Upper lobe of left lung (tissue), 6 donors: ENCODE results near the gene ACKR3. TPM values are rescaled to one million over a fixed set of nuclear protein-coding genes. Genes with fewer than 3 reads are reported as not detected.
A peak's percentile ranks its signal among the peaks of the same experiment; 100 is the strongest.

Experiments used
- ATAC-seq, 2 donors: fragments of 200-7000 bp; cut with Tn5 transposase; one replicate each; pipeline ENCODE4 v1.9.1; 2022; ENCODE audit warnings: mild to moderate bottlenecking in 2 of 2, moderate library complexity in 2 of 2; ENCODE audit not compliant: low FRiP score in 2 of 2
- DNase-seq, 2 donors: peaks; one replicate each; pipeline ENCODE4 v3.0.0-alpha.2; 2019 to 2020
- H3K27ac ChIP-seq, 4 donors: fragments of 200-600 bp; sonication (generic); one replicate each; pipeline ENCODE4 v1.5.1; 2016 to 2019
- H3K27me3 ChIP-seq, 4 donors: fragments of 200-600 bp; sonication (generic); one replicate each; pipeline ENCODE4 v1.5.1; 2017 to 2019
- H3K36me3 ChIP-seq, 4 donors: fragments of 200-600 bp; sonication (generic); one replicate each; pipeline ENCODE4 v1.5.1; 2016 to 2019
- H3K4me1 ChIP-seq, 4 donors: fragments of 200-600 bp; sonication (generic); one replicate each; pipeline ENCODE4 v1.5.1; 2018 to 2019
- H3K4me3 ChIP-seq, 4 donors: fragments of 200-600 bp; sonication (generic); one replicate each; pipeline ENCODE4 v1.5.1; 2017 to 2019; ENCODE audit warnings: mild to moderate bottlenecking in 2 of 4, moderate library complexity in 1 of 4
- H3K9me3 ChIP-seq, 4 donors: fragments of 200-600 bp; sonication (generic); one replicate each; pipeline ENCODE4 v1.5.1; 2018 to 2019
- CTCF ChIP-seq, 6 experiments: fragments of 450-650 bp in 4 of 6; fragments of 200-600 bp in 2 of 6; sonication (generic) in 2 of 6; IDR thresholded peaks; one replicate each; pipeline ENCODE4 v1.5.1; 2016 to 2019; ENCODE audit warnings: antibody characterized with exemption in 6 of 6
- EP300 ChIP-seq, 4 donors: sonication (generic); formaldehyde crosslinking; IDR thresholded peaks; one replicate each; pipeline ENCODE4 v1.5.1; 2017; ENCODE audit warnings: antibody characterized with exemption in 4 of 4, control low read depth in 2 of 4
- POLR2A ChIP-seq, 4 donors: fragments of 450-650 bp; IDR thresholded peaks; one replicate each; pipeline ENCODE4 v1.5.1; 2016 to 2017; ENCODE audit warnings: antibody characterized with exemption in 4 of 4, mild to moderate bottlenecking in 2 of 4
- POLR2AphosphoS5 ChIP-seq, 2 donors: sonication (generic); formaldehyde crosslinking; IDR thresholded peaks; one replicate each; pipeline ENCODE4 v1.5.1; 2017; ENCODE audit warnings: antibody characterized with exemption in 2 of 2
- WGBS, 2 donors: methylation state at CpG; one replicate each; pipeline ENCODE4 v1.1.5; 2017 to 2018; 5-methylcytosine and 5-hydroxymethylcytosine counted together
- total RNA-seq, 6 donors: library from RNA; depleted of rRNA in 4 of 6; stranded (reverse); fragments of >200 nt in 4 of 6; gene quantifications; one replicate each; pipeline versions ENCODE4 v1.1.0 to v1.2.1, GENCODE V29; 2016 to 2021
- donor health status: DM: no; HTN: no; CAD: no; lungs with moderate emphysema.
- donor health status: DM: no; HTN: yes; CAD: no; lungs with severe emphysema.

ACKR3 gene
- total RNA-seq, 6 donors from 2014 or later, result 3.9 to 28.5 (median 10.5) TPM

- no peaks in the 10 kb centered on the region for H3K9me3 ChIP-seq
- no peaks in the 10 kb centered on the region for H3K27me3 ChIP-seq
- TF ChIP-seq CTCF (IDR thresholded peaks at IDR 0.05), result no peak
- no peak for TF ChIP-seq POLR2AphosphoS5 (IDR thresholded peaks at IDR 0.05)
- DNase-seq (no peak), ATAC-seq (no peak)
- H3K36me3 ChIP-seq, result peaks cover 0 to 11% (median 9%) of the 10 kb centered on the region in 4 donors
- no peak overlapping the region for H3K4me3 ChIP-seq
- H3K27ac ChIP-seq, result no peak overlapping the region
- H3K4me1 ChIP-seq, result no peaks in the 10 kb centered on the region
- 90% methylated on average over 11 of the region's 11 CpGs for WGBS, 2 donors
Measured at GRCh38 chr2:236576953-236577352, 7.3 kb downstream of the ACKR3 start.

DNA sequence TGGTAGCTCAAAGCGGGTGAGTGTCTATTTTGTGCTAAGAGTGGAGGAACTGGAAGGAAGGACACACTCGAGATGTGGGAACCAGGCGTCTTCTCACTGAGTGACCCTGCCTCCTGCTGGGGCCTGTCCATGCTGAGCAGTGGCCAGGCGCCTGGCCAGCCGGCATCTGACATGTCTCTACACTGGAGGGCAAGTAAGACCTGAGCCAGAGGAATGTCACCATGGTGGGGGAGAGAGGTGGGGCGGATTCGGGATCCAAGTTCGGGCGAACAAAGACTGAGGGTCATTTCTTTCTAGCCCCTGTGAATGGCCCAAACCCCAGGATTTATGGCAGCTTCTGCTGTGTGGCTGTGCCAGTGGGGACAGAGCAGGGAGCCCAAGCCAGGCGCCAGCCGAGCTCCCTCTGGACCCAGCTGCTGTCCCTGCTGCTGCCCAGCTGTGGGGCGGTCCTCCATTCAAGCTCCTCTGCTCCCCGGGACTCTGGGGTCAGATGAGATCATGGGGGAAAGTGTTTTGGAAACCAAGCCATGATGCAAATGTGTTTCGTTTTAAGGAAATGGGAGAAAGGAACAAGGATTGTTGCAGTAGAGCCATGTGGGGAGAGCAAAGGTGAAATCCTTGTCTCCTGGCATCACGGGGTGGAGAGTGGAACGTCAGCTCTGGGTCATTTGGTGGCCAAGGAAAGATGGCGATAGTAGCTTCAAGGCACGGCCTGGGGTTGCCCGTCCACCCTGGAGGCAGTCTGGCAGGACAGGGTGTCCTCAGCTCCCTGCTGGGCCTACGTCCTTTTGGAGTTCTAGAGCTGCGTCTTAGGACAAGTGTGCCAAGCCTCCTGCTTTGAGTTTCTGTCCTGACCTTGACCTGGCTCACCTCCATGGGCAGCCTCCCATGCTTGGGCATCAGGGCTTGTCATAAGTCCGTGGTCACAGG lies 8.1 kb downstream of the ACKR3 start:
- H3K4me1 ChIP-seq, result no peaks in the 10 kb centered on the region
- no peak overlapping the region for H3K27ac ChIP-seq
- TF ChIP-seq EP300 (IDR thresholded peaks at IDR 0.05) (peak in 1 of 4 donors; percentile 33), POLR2AphosphoS5 (IDR thresholded peaks at IDR 0.05) (no peak)
- H3K36me3 ChIP-seq, result peaks cover 0 to 11% (median 9%) of the 10 kb centered on the region in 4 donors
- ATAC-seq, result peak in 1 of 2 donors; percentile 44
- no peaks in the 10 kb centered on the region for H3K27me3 ChIP-seq
- DNase-seq, result no peak
- 91 to 94% methylated on average over 20 to 22 of the region's 22 CpGs for WGBS, 2 donors
- no peak overlapping the region for H3K4me3 ChIP-seq
- no peaks in the 10 kb centered on the region for H3K9me3 ChIP-seq

GRCh38 chr2:236578411-236578846 lies 8.8 kb downstream of the ACKR3 start:
- 91 to 99% methylated on average over 11 to 12 of the region's 15 CpGs for WGBS, 2 donors
- H3K36me3 ChIP-seq, result peaks cover 0 to 11% (median 9%) of the 10 kb centered on the region in 4 donors
- no peaks in the 10 kb centered on the region for H3K4me1 ChIP-seq
- H3K27ac ChIP-seq, result no peak overlapping the region
- DNase-seq (no peak), ATAC-seq (no peak)
- TF ChIP-seq EP300 (IDR thresholded peaks at IDR 0.05), result no peak
- no peak for TF ChIP-seq CTCF (IDR thresholded peaks at IDR 0.05)
- no peak for TF ChIP-seq POLR2A (IDR thresholded peaks at IDR 0.05)
- TF ChIP-seq POLR2AphosphoS5 (IDR thresholded peaks at IDR 0.05), result no peak
- H3K9me3 ChIP-seq, result no peaks in the 10 kb centered on the region
- no peaks in the 10 kb centered on the region for H3K27me3 ChIP-seq
- H3K4me3 ChIP-seq, result no peak overlapping the region

DNA sequence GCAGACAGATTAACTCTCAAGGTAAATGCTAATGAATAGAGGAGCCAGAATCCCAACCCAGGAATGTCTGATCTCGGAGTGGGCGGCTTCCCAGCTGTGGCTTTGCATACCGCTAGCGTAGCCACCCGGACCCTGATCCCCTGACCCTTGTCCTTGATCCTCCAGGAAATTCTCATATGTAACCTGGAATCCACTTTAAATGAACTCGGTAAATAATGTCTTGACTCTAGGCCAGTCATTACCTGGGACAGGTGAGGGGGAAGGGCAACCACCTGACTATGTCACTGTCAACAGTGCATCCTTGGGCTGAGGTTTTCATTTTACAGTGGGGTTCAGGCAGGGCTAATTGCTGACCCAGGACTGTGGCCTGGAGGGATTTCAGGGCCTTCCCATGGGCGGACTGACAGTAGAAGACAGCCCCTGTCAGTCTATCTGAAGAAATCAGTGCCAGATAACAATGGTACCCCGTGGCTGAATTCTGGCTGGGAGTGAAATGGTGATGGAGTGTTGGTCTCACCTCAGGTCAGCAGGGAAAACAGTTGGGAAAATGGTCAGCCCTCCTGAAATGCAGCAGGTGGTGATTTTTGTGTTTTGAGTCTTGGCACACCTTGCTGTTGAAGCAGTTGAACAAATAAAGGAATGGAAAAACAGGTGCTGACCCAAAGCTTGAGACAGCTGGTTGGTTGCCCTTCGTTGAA lies 9.6 kb downstream of the ACKR3 start:
- WGBS, 2 donors, result 74 to 75% methylated on average over 5 to 9 of the region's 9 CpGs
- Histone ChIP-seq H3K27ac (no peak overlapping the region), H3K9me3 (no peaks in the 10 kb centered on the region)

More for the DNA sequence above, 9.6 kb downstream of the ACKR3 start:
- ATAC-seq (no peak), DNase-seq (no peak)
- H3K4me1 ChIP-seq, result no peaks in the 10 kb centered on the region
- H3K36me3 ChIP-seq, result peaks cover 0 to 11% (median 9%) of the 10 kb centered on the region in 4 donors
- no peak overlapping the region for H3K4me3 ChIP-seq
- H3K27me3 ChIP-seq, result no peaks in the 10 kb centered on the region
- TF ChIP-seq POLR2AphosphoS5 (IDR thresholded peaks at IDR 0.05) (no peak), EP300 (IDR thresholded peaks at IDR 0.05) (no peak), POLR2A (IDR thresholded peaks at IDR 0.05) (no peak), CTCF (IDR thresholded peaks at IDR 0.05) (no peak)
